Right kidney (tissue), 1 donor: Measurements from ENCODE around the gene TUT1.
A peak's percentile ranks its signal among the peaks of the same experiment; 100 is the strongest.
"Not testable (repeated sequence)": the region's sequence is repeated elsewhere in the genome, so short reads cannot be mapped to it uniquely, and the experiment has no call there.

Experiments
- DNase-seq: peaks from one replicate; pipeline ENCODE4 v3.0.0-alpha.2; 2016

Gene TUT1

GRCh38 chr11:62556108-62556874, 35.0 kb downstream of the TUT1 start:
- peak; percentile 69 for DNase-seq

DNA sequence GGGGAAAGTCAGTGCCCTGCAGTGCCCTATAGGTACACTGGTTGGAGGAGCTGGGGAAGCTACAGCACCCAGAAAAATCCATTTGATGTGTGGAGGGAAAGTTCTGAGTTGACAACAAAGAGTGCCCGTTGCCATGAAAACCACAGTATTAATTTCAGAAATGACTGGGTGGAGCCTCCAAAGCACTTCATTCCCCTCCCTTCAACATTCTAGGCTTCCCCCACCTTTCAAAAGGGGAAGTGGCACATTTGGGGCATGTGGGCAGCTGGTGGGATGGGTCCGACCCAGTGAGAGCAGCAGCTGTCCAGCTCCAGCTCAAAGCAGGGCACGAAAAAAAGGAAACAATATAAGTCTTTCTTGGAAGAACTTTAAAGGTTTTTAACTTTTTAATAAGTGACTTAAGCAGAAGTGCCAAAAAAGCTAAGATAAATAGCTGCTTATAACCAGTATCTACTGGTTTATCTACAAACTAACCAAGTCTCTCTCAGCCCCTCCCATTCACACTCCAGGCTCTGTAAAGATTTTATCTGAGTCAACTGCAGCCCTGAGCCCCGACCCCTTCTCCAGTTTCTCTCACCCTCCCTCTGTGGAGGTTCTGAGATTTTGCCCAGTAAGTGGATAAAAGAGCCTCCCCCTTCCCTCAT, 35.7 kb downstream of the TUT1 start:
- DNase-seq, result no peak

DNA sequence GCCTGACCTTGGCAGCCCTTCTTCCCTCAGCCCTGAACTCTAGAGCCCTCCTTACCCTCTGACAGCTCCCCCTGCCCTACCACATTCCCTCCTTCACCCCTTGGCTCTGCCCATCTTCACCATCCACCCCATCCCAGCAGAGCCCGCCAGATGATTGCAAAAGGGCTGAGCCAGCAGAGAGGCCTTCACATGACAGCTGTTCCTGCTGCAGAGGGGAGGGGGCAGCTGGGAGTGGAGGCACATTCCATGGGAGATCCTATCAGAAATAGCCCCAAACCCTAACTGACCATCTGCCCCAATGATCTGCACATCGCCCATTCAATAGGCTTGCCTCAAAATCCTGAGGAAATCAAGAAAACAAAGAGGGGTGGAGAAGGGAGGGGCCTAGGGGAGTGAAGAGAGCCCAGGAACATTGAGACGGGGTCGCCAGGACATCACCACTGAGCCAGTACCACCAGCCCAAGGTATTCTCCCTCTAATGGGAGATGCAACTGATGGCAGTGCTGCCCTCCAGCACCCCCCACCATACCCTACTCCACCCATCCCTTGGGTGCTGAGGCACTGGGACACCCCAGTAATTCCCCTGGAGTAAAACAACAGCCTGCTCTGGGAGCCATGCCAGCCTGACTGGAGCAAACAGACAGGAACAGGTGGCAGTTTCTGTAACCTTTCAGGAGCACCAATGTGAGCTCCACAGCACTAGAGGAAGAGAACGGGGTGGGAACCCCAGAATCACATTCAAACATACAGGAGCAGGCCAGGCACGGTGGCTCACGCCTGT, 36.7 kb downstream of the TUT1 start:
- DNase-seq, result no peak

DNA sequence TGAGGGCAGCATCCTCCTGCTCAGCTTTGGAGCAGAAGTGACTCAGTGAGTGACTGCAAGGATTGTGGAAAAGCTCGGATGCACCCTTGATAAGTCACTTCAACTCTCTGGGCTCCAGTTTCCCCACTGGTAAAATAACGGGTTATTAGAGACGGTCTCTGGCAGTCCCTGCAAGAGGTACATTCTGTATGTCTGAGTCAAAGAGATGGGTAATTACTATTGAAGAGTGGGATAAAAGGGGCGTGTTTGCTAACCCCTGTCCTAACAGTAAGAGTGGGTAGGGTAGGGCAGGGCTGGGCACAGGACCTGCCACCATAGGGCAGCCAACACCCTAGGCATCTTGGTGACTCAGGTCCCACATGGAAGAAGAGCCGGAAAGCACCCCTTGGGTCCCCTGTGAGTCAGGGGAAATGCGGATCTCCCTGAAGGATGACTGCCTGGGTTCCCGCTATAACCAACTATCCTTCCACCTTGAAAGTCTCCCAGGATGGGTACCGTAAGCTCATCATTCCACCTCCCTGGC, 37.4 kb downstream of the TUT1 start:
- no peak for DNase-seq

DNA sequence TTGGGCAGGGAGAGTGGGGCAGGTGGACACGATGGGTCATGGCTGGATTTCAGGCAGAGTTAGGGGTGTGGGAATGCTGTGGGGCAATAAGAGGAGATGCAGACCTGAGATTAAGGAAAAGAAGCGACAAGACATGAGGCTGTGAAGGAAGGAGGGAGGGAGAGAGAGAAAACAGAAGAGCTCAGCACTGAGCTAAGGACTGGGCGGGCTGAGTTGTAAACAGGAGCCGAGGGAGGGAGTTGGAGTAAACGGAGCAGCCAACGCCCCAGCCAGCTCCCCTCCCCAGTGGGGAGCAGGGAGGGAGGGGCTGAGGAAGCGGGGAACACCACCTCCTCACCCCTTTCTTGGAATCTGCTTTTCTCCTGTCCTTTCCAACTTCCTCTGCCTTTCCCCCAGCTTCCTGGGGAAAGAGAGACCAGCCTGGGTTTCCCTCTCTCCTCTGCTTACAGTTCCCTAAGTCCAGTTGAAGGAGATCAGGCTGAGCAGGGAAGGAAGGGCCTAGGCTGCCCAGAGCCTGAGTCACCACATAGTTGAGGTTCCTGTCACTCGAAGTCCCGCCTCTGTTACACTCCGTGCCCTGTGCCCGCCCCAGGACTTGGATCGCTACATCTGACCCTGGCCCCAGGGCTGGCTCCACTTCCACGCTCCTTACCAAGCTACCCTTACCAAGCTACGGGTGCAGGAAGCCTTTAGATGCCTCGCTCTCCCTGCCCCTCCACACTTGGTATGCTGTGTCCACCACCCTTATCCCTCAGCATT, 38.1 kb downstream of the TUT1 start:
- DNase-seq, result peak; percentile 82

DNA sequence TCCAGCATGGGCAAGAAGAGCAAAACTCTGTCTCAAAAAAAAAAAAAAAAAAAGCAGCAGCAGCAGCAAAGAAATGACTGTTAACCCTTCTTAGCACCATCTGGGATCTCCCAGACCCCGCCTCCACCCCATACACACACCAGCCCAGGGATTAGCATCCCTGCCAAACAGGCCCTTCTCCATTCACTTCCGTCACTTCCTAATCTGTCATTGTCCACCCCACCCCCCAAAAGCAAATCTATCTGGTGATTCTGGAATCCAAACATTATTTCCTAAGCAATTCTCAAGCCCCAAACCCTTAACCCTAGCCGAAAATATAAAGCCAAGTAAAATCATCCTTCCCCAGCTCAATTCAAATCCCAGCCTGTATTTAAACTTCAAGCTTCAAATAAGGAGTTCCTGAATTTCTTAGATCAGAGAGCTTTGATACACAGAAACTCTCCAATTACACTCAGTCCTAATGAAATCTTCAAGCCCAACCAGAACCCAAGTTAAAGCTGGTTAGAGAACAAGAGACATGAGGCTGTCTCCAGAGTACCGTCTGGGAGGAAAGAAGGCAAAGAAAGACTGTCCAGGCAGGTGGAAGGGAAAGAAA, 38.7 kb downstream of the TUT1 start:
- DNase-seq, result no peak

GRCh38 chr11:62550478-62550877, 40.8 kb downstream of the TUT1 start:
- DNase-seq, result not testable (repeated sequence)

DNA sequence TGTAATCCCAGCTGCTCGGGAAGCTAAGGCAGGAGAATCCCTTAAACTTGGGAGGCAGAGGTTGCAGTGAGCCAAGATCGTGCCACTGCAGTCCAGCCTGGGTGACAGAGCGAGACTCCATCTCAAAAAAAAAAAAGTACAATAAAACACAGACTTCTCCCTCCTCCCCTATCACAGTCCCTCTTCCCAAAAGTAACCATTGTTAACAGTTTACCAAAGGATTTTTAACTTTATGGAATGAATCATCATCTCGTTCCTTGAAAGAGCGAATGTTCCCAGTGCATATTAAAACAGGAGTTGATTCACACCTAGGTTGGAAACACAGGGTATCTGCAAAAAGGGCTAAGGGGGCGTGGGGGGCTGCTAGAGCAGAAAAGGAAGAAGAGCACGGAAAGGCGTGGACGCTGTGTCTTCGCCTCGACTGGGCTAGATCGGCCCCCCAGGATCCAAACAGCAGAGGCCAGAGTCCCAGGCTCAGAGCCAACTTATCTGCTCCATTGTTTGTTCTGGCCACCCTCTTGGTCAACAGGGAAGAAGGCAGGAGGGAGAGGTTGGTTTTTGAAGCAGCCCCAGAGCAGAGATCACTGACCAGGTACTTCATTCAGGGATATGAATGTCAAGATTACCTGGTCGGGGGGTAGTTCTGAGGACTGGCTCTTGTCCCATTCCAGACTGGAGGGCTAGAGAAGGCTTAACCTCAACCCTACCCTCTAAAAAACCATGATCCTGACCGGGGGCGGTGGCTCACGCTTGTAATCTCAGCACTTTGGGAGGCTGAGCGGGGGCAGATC, 42.6 kb downstream of the TUT1 start:
- no peak for DNase-seq

DNA sequence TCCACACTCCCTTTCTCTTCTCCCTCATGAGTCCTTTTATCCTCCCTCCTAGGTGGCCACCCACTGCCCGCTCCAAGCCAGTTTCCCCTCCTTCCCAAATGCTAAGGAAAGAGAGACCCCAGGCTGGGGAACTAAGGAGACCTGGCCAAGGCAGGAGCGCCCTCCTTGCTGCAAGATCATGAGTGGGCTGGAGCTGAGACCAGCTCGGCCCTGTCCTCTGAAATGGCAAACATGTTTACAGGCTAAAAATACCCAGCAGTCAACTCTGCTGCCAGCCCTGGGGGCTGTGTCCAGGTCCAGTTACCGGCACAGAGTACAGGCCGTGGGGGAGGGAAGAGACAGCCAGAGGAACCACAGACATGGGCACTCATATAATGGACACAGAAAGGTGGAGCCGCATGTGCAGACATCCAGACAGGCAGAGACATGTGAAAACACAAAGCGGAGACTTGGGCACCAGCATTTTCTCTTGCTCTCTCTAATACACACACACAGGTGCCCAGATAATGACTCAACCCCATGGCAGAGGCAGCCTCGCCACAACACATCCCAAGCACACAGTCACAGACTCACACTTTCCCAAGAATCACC, 43.5 kb downstream of the TUT1 start:
- DNase-seq, result peak; percentile 55

GRCh38 chr11:62546929-62547625, 44.2 kb downstream of the TUT1 start:
- DNase-seq, result peak; percentile 77

GRCh38 chr11:62546244-62546928, 44.9 kb downstream of the TUT1 start, which contains the start of gene AHNAK:
AHNAK (minus strand) TSS chr11:62546806; CDS start chr11:62536098, 10,708 bp downstream.
- peak; percentile 89 for DNase-seq

- peak; percentile 91 for DNase-seq
These were observed 45.7 kb downstream of the TUT1 start for GRCh38 chr11:62545437-62546243.

DNA sequence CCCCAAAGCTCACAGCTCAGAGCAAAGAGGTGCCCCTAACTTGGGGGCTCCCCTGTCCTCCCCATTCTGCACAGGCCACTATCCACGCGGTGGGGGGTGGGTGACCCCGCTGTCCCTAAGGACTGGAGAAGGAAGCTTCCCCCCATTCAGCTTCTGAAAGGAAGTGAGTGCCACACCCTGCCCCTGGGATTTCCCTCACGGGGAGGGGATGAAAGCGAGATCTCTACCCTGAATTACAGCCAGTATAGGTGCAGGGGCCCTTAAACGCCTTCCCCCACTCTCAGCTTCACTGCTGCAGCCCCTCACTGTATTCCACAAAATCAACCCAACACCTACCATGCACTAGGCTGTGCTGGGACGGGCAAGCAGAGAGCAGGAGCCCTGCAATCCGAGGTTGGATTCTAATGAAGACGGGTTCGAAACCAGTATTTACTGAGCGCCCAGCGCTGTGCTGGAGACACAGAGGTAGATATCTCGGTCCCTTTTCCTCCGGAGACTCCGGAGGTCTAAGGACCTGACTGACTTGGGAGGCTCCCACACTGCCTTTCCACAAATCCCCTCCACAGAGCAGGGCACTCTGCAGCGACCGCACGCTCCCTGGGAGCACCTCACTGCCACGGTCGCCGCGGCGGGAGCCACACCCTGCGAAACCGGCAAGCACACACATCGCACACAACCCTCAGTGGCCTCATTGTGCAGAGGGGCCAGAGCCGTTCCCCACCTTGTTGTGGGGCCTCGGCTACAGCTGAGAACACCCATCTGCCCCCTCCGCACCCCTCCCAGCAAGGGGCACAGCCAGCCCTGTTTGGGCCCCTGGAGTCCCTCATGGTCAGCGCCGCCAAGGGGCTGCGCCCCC, 46.5 kb downstream of the TUT1 start:
- no peak for DNase-seq

DNA sequence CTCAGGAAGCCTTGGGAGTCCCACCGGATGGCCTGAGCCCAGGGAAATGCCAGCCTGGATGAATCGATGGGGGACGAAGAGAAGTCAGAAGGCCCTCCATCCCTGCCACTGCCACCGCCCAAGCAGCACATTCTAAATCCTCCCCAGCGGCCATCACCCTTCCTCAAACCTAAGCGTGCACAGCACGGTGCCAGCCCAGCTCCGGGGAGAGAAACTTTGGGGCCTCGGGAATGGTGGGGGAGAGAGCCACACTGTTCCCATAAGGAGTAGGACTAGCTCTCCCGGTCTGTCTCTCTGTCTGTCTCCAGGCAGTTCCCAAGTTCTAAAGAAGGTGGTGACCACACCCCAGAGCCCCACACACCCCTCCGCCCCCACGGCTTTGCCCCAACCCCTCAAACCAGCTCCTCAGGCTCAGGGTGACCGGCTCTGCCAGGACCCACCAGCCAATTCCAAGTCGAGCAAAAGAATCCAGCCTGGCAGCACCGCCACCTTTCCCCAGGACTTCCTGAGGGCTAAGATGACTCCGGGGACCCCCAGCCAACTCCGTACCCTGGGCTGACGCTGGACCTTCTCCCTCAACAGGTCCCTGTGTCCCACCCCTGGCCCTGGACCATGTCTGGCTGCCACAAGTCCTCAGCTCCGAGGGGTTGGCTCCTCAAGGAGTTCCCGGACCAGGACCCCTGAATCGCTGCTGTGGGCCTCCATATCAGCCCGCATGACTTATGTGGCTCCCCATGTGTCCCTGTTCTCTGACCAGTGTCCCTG, 47.5 kb downstream of the TUT1 start:
- no peak for DNase-seq

GRCh38 chr11:62542750-62543567, 48.4 kb downstream of the TUT1 start:
- peak; percentile 80 for DNase-seq
